ENCODE results near the gene CSH1.
"Not testable (repeated sequence)": the region's sequence is repeated elsewhere in the genome, so short reads cannot be mapped to it uniquely, and the experiment has no call there.

DNA sequence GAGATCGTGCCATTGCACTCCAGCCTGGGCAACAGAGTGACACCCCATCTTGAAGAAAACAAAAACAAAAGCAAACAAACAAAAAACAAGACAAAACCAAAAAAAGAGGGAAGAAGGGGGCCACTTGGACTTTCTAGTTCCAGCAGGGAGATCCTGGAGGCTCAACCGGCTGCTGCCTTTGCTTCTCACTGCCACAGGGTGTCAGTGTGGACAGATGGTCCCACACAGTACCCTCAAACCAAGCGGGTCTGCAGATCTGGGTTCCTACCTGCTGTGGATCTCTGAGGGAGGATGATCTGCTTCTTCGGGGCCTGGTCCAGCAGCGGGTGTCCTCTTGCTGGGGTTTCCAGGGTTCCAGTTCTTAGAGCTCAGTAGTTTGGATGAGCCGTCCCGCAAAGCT lies 29.7 kb downstream of the CSH1 start:
- TF ChIP-seq ZNF384 (IDR thresholded peaks at IDR 0.05); SP1 (IDR thresholded peaks at IDR 0.05); ELF4 (IDR thresholded peaks at IDR 0.05); CTBP1 (IDR thresholded peaks at IDR 0.05; ENCODE audit: borderline replicate concordance); TARDBP (IDR thresholded peaks at IDR 0.05); BHLHE40 (IDR thresholded peaks at IDR 0.05; ENCODE audit: borderline replicate concordance); L3MBTL2 (conservative IDR thresholded peaks at IDR 0.05): not testable (repeated sequence)
